Endothelial cell (in vitro differentiated cells): ENCODE measurements around the gene SLC6A12. TPM values are rescaled to one million over a fixed set of nuclear protein-coding genes. Genes with fewer than 3 reads are reported as not detected.
"Not testable (repeated sequence)": the region's sequence is repeated elsewhere in the genome, so short reads cannot be mapped to it uniquely, and the experiment has no call there.

Experiments
- DNase-seq: peaks from one replicate; pipeline ENCODE4 v3.0.0; 2021; ENCODE audit warnings: low spot score
- H3K27ac Mint-ChIP-seq: one replicate; pipeline ENCODE4 v1.8.0; 2021; ENCODE audit warnings: mixed read lengths, inconsistent platforms; ENCODE audit not compliant: unreplicated experiment
- H3K27me3 Mint-ChIP-seq: one replicate; pipeline ENCODE4 v1.8.0; 2021; ENCODE audit warnings: mild to moderate bottlenecking, moderate library complexity, mixed read lengths, inconsistent platforms; ENCODE audit not compliant: unreplicated experiment
- H3K36me3 Mint-ChIP-seq: one replicate; pipeline ENCODE4 v1.8.0; 2021; ENCODE audit warnings: mild to moderate bottlenecking, low read depth, mixed read lengths, inconsistent platforms; ENCODE audit not compliant: unreplicated experiment
- H3K4me1 Mint-ChIP-seq: one replicate; pipeline ENCODE4 v1.8.0; 2021; ENCODE audit warnings: mild to moderate bottlenecking, mixed read lengths, inconsistent platforms; ENCODE audit not compliant: unreplicated experiment
- H3K4me3 Mint-ChIP-seq: one replicate; pipeline ENCODE4 v1.8.0; 2021; ENCODE audit warnings: mild to moderate bottlenecking, mixed read lengths, inconsistent platforms; ENCODE audit not compliant: unreplicated experiment
- H3K9me3 Mint-ChIP-seq: one replicate; pipeline ENCODE4 v1.8.0; 2021; ENCODE audit warnings: mixed read lengths, inconsistent platforms; ENCODE audit not compliant: unreplicated experiment
- total RNA-seq: library from RNA; stranded (reverse); fragmentation: NEBNext Ultra II Directional; extraction: Animal tissue kit (Norgen Biotek cat#: 25700); gene quantifications from one replicate; pipeline ENCODE4 v1.2.1, GENCODE V29; 2021; ENCODE audit not compliant: unreplicated experiment
- TF ChIP-seq, protein P1 (sequence below): fragments of 200-600 bp; sonication (generic); IDR thresholded peaks from one replicate; pipeline ENCODE4 v1.5.0; 2021; ENCODE audit warnings: antibody characterized with exemption; ENCODE audit not compliant: unreplicated experiment

Gene SLC6A12
- total RNA-seq, 1 donor from 2014 or later, result 0.26 TPM

DNA sequence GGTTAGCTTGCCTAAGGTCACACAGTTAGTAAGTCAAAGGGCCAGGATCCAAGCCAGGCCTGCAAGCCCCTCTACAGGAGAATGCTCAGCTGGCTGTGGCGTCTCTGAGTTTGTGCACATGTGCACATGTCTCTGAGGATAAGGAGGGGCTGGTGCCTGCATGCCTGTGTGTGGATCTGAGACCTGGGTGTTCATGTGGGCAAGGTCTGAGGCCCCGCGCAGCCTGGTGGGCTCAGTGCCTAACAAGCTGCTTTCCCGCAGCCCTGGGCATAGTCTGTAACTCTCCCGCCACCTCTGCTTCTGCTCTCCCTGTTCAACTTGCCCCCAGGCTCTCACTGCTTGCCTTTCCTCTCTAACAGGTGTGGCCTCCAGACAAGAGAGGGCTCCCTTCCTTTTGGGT lies 4.3 kb upstream of the SLC6A12 start:
- H3K27me3 Mint-ChIP-seq, result peaks cover 7% of the 10 kb centered on the region
- TF ChIP-seq, protein P1, sequence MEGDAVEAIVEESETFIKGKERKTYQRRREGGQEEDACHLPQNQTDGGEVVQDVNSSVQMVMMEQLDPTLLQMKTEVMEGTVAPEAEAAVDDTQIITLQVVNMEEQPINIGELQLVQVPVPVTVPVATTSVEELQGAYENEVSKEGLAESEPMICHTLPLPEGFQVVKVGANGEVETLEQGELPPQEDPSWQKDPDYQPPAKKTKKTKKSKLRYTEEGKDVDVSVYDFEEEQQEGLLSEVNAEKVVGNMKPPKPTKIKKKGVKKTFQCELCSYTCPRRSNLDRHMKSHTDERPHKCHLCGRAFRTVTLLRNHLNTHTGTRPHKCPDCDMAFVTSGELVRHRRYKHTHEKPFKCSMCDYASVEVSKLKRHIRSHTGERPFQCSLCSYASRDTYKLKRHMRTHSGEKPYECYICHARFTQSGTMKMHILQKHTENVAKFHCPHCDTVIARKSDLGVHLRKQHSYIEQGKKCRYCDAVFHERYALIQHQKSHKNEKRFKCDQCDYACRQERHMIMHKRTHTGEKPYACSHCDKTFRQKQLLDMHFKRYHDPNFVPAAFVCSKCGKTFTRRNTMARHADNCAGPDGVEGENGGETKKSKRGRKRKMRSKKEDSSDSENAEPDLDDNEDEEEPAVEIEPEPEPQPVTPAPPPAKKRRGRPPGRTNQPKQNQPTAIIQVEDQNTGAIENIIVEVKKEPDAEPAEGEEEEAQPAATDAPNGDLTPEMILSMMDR, result no peak
- H3K4me1 Mint-ChIP-seq, result peaks cover 18% of the 10 kb centered on the region
- H3K4me3 Mint-ChIP-seq, result no peak overlapping the region
- no peaks in the 10 kb centered on the region for H3K36me3 Mint-ChIP-seq
- DNase-seq, result no peak
- no peak overlapping the region for H3K27ac Mint-ChIP-seq
- H3K9me3 Mint-ChIP-seq, result no peaks in the 10 kb centered on the region

DNA sequence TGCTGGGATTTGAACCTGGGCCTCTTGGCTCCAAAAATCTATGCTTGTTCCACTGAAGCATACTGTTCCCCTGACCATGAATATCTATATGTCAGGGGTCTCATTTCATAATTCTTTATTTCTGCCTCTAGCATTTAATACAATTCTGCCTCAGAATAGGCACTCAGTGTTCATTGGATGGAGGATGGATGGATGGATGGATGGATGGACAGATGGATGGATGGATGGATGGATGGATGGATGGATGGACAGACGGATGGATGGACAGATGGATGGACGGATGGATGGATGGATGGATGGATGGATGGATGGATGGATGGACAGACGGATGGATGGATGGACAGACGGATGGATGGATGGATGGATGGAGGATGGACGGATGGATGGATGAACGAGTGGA lies 3.1 kb upstream of the SLC6A12 start:
- H3K27ac Mint-ChIP-seq, result peak overlapping the region; percentile 74
- H3K36me3 Mint-ChIP-seq, H3K9me3 Mint-ChIP-seq, H3K27me3 Mint-ChIP-seq, DNase-seq: not testable (repeated sequence)
- H3K4me1 Mint-ChIP-seq, result peaks cover 21% of the 10 kb centered on the region
- peak overlapping the region; percentile 0 for H3K4me3 Mint-ChIP-seq

DNA sequence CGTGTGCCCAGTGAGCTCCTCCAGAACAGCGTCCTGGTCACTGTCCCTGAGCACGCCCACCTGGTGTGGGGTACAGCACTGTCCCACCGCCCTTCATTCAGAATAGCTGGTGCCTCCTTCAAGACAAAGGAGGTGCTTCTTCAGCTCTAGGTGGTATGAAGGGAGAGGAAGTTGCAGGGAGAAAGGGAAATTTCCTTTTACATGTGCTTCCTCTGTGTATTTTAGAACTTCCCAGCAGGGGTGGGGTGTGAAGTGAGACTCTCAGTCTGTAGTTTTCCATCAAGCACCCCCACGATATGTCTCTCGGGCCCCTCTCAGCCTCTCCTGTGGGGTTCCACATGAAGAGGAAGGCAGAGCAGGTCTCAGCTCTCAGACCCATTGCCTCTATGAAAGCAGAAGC lies 1.2 kb upstream of the SLC6A12 start:
- H3K9me3 Mint-ChIP-seq, result no peaks in the 10 kb centered on the region
- no peak overlapping the region for H3K4me3 Mint-ChIP-seq
- peaks cover 7% of the 10 kb centered on the region for H3K27me3 Mint-ChIP-seq
- no peaks in the 10 kb centered on the region for H3K36me3 Mint-ChIP-seq
- H3K4me1 Mint-ChIP-seq, result peaks cover 21% of the 10 kb centered on the region
- DNase-seq, result no peak
- TF ChIP-seq, protein P1, result no peak
- no peak overlapping the region for H3K27ac Mint-ChIP-seq

DNA sequence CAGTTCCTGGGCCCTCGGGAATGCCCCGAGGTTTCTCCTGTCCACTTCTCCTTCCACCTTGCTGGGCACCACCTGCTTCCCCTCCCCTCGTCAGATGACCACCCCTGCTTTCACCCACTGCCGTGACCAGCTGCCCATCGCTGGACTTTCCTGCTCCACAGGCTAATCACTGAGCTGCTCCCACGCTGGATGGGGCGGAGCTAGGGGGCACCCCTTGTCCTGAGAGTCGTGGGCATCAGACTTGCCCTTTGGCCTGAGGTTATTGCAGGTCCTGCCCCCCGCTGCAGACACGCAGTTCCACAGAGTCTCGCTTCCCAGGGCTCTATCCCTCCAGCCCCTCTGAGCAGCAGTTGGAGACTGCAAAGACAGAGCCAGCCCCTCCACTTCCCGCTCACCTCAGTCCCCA lies 427 bp downstream of the SLC6A12 start:
- Mint-ChIP-seq H3K27me3 (peaks cover 11% of the 10 kb centered on the region), H3K9me3 (no peaks in the 10 kb centered on the region), H3K4me3 (no peak overlapping the region), H3K27ac (no peak overlapping the region), H3K4me1 (peaks cover 18% of the 10 kb centered on the region), H3K36me3 (no peaks in the 10 kb centered on the region)
- TF ChIP-seq, protein P1, result no peak
- no peak for DNase-seq

- TF ChIP-seq, protein P1, result no peak
- peaks cover 18% of the 10 kb centered on the region for H3K4me1 Mint-ChIP-seq
- H3K27ac Mint-ChIP-seq, result no peak overlapping the region
- H3K27me3 Mint-ChIP-seq, result peaks cover 11% of the 10 kb centered on the region
- no peak overlapping the region for H3K4me3 Mint-ChIP-seq
- no peaks in the 10 kb centered on the region for H3K36me3 Mint-ChIP-seq
- DNase-seq, result no peak
- no peaks in the 10 kb centered on the region for H3K9me3 Mint-ChIP-seq
These were observed 1.0 kb downstream of the SLC6A12 start for GRCh38 chr12:212715-213526.
